ENCODE measurements around the gene MAOB. TPM values are rescaled to one million over a fixed set of nuclear protein-coding genes. Genes with fewer than 3 reads are reported as not detected.

MAOB gene
- total RNA-seq, 6 donors from 2014 or later: 1.0 to 34.1 (median 13.0) TPM

DNA sequence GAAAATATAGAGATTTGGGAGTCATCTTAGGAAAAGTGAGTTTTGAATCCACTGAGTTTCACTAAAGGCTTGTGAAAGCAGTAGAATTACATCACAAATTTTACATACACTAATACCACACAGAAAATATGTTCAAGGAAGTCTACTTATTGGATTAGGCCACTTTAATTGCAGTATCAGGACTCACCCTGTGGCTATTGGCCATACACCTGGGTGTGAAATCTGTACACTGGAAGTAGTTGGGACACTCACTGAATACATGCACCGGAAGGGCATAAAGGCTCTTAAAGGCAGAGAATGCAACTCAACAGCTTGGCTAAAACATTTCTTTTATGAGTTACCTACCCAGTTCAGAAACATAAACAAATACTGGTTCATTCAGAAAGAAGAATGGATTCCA, 19.8 kb downstream of the MAOB start:
- no peak for TF ChIP-seq POLR2A (IDR thresholded peaks at IDR 0.05)
- TF ChIP-seq POLR2AphosphoS5 (IDR thresholded peaks at IDR 0.05): no peak
- TF ChIP-seq, protein P1, sequence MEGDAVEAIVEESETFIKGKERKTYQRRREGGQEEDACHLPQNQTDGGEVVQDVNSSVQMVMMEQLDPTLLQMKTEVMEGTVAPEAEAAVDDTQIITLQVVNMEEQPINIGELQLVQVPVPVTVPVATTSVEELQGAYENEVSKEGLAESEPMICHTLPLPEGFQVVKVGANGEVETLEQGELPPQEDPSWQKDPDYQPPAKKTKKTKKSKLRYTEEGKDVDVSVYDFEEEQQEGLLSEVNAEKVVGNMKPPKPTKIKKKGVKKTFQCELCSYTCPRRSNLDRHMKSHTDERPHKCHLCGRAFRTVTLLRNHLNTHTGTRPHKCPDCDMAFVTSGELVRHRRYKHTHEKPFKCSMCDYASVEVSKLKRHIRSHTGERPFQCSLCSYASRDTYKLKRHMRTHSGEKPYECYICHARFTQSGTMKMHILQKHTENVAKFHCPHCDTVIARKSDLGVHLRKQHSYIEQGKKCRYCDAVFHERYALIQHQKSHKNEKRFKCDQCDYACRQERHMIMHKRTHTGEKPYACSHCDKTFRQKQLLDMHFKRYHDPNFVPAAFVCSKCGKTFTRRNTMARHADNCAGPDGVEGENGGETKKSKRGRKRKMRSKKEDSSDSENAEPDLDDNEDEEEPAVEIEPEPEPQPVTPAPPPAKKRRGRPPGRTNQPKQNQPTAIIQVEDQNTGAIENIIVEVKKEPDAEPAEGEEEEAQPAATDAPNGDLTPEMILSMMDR (IDR thresholded peaks at IDR 0.05): no peak
- TF ChIP-seq EP300 (IDR thresholded peaks at IDR 0.05): no peak

DNA sequence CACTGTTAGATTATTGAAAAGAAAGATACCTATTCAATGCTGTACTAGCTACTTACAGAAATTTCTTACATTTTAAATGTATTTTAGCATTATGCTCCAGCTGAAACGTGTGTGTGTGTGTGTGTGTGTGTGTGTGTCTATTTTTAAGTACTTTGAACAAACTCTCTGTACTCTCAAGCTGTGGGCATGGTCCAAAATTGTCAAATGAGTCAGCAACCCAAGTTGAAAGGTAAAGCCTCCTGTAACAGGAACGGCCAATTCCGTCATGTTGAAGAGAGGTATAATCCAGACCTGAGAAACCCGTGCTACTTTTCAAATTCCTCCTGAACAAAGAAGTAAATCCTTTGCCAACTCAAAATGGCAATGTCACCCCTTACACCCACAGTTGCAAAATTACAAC, 20.5 kb downstream of the MAOB start:
- TF ChIP-seq, protein P1 (IDR thresholded peaks at IDR 0.05): no peak
- TF ChIP-seq POLR2AphosphoS5 (IDR thresholded peaks at IDR 0.05) (no peak), POLR2A (IDR thresholded peaks at IDR 0.05) (no peak), EP300 (IDR thresholded peaks at IDR 0.05) (no peak)
- Histone ChIP-seq H3K4me1 (peaks cover 0 to 4% (median 0%) of the 10 kb centered on the region in 4 donors), H3K4me3 (no peak overlapping the region), H3K9me3 (no peaks in the 10 kb centered on the region), H3K27ac (no peak overlapping the region), H3K27me3 (no peaks in the 10 kb centered on the region), H3K36me3 (no peaks in the 10 kb centered on the region)
- WGBS, 2 donors: 45 to 62% methylated on average over 4 of the region's 4 CpGs
- ATAC-seq (ENCODE audit: low FRiP score in 2 of 2): no peak
- no peak for DNase-seq

More for the DNA sequence above, 19.8 kb downstream of the MAOB start:
- DNase-seq (no peak), ATAC-seq (ENCODE audit: low FRiP score in 2 of 2) (no peak)
- no peaks in the 10 kb centered on the region for H3K36me3 ChIP-seq
- peaks cover 0 to 4% (median 0%) of the 10 kb centered on the region in 4 donors for H3K4me1 ChIP-seq
- no peaks in the 10 kb centered on the region for H3K27me3 ChIP-seq
- 71 to 90% methylated on average over 1 of the region's 1 CpG for WGBS, 2 donors
- H3K9me3 ChIP-seq: no peaks in the 10 kb centered on the region
- H3K4me3 ChIP-seq: no peak overlapping the region
- no peak overlapping the region for H3K27ac ChIP-seq

DNA sequence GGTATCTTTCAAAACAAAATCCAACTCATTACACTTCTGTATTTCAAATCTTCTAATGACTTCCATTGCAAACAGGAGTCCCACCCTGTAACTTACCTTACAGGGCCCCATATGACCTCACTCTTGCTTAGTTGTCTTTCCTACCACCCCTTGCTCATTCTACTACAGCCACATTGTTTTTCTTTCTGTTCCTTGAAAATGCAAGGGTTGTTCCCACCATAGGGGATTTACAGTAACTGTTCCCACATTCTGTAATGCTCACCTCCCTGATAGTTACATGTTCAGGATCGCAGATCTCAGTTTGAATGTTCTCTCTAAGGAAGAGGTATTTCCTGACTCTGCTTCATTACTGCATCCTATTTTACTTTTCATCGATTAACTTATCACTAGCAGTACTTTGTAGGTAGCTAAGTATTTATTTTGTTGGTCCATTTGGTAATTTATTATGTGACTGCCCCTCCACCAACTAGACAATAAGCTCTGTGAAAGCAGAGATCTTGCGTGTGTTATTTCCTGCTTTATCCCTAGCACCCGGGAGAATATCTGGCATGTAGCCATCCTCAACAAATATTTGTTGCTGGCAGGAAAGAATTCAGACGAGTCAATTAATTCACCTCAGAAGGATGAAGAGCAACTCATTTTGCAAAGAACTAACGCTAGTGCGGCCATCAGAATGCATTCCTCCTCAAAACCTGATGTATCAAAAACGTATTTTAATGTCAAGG, 21.4 kb downstream of the MAOB start:
- DNase-seq: no peak
- Histone ChIP-seq H3K4me3 (no peak overlapping the region), H3K27me3 (no peaks in the 10 kb centered on the region), H3K4me1 (peaks cover 0 to 4% (median 0%) of the 10 kb centered on the region in 4 donors), H3K27ac (no peak overlapping the region), H3K36me3 (no peaks in the 10 kb centered on the region), H3K9me3 (no peaks in the 10 kb centered on the region)
- ATAC-seq (ENCODE audit: low FRiP score in 2 of 2): no peak
- TF ChIP-seq POLR2A (IDR thresholded peaks at IDR 0.05): no peak
- WGBS, 2 donors: 31 to 48% methylated on average over 8 of the region's 8 CpGs

DNA sequence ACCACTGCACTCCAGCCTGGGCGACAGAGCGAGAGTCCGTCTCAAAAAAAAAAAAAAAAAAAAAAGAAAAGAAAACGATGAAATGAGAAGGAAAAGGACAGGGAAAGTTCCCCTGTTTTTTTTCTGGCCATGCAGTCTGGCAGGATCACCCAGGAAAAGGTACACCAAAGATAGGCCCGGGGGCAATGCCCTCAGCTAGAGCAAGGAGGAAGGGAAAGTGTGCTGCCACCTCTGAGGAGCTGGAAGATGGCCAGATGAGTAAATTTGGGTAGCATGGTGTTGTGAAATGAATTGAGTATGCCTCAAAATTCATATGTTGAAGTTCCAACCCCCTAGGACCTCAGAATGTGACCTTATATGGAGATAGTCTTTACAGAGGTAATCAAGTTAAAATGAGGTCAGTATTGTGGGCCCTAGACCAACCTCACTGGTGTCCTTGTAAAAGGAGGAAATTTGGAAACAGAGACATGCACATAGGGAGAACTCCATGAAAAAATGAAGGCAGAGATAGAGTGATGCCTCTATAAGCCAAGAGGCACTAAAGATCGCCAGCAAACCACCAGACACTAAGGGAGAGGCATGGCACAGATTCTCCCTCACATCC, 28.9 kb downstream of the MAOB start:
- TF ChIP-seq POLR2AphosphoS5 (IDR thresholded peaks at IDR 0.05) (no peak), POLR2A (IDR thresholded peaks at IDR 0.05) (no peak), EP300 (IDR thresholded peaks at IDR 0.05) (no peak)
- TF ChIP-seq, protein P1 (IDR thresholded peaks at IDR 0.05): no peak
- H3K27ac ChIP-seq: no peak overlapping the region
- no peaks in the 10 kb centered on the region for H3K27me3 ChIP-seq
- H3K36me3 ChIP-seq: no peaks in the 10 kb centered on the region
- no peak for DNase-seq
- H3K4me1 ChIP-seq: no peaks in the 10 kb centered on the region
- H3K9me3 ChIP-seq: no peaks in the 10 kb centered on the region
- no peak overlapping the region for H3K4me3 ChIP-seq
- WGBS, 2 donors: 82 to 94% methylated on average over 6 of the region's 6 CpGs
- ATAC-seq (ENCODE audit: low FRiP score in 2 of 2): no peak

DNA sequence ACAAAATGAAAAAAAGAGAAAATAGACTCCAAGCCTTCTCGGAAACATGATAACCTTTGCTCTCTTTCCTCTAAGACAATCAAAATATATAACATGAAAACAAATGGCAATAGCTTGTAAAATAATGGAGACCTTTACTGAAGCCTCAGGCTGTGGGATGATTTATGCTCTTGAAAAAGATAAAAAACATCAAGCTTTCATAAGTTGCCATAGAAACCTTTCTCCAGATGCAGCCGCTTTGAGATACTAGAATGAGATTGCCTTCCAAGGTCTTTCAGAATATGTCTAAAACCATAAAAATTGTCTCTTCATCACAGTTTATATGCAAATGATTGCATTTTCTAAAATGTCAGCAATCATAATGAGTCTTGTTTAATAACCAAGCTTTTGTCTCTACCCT, 31.6 kb downstream of the MAOB start:
- TF ChIP-seq EP300 (IDR thresholded peaks at IDR 0.05): no peak
- TF ChIP-seq, protein P1 (IDR thresholded peaks at IDR 0.05): no peak
- no peak for TF ChIP-seq POLR2A (IDR thresholded peaks at IDR 0.05)
- TF ChIP-seq POLR2AphosphoS5 (IDR thresholded peaks at IDR 0.05): no peak
- Histone ChIP-seq H3K27me3 (no peaks in the 10 kb centered on the region), H3K27ac (no peak overlapping the region), H3K4me1 (no peaks in the 10 kb centered on the region), H3K4me3 (no peak overlapping the region), H3K9me3 (no peaks in the 10 kb centered on the region), H3K36me3 (no peaks in the 10 kb centered on the region)
- ATAC-seq (ENCODE audit: low FRiP score in 2 of 2) (no peak), DNase-seq (no peak)
- WGBS, 2 donors: 77 to 79% methylated on average over 2 of the region's 2 CpGs

Data from upper lobe of left lung (tissue), 6 donors.